Vagina (tissue), 2 donors: Measurements from ENCODE around the gene GTF2H2C. TPM values are rescaled to one million over a fixed set of nuclear protein-coding genes. Genes with fewer than 3 reads are reported as not detected.
"Not testable (repeated sequence)": the region's sequence is repeated elsewhere in the genome, so short reads cannot be mapped to it uniquely, and the experiment has no call there.

ENCODE experiments used
- DNase-seq, 2 donors: peaks; one replicate each; pipeline ENCODE4 v3.0.0-alpha.2; 2017; ENCODE audit errors: extremely low spot score in 2 of 2
- H3K27ac ChIP-seq: fragments of 200-600 bp; sonication (generic); one replicate; pipeline ENCODE4 v1.5.1; 2019
- H3K27me3 ChIP-seq: fragments of 200-600 bp; sonication (generic); one replicate; pipeline ENCODE4 v1.5.1; 2019
- H3K36me3 ChIP-seq, 2 donors: fragments of 200-600 bp; sonication (generic); one replicate each; pipeline ENCODE4 v1.5.1; 2017 to 2019
- H3K4me1 ChIP-seq: fragments of 200-600 bp; sonication (generic); one replicate; pipeline ENCODE4 v1.5.1; 2019
- H3K4me3 ChIP-seq, 2 donors: fragments of 200-600 bp; sonication (generic); 1 replicate in 1 of 2; 2 replicates in 1 of 2; pipeline ENCODE4 v1.5.1; 2016 to 2019
- H3K9me3 ChIP-seq: fragments of 200-600 bp; sonication (generic); one replicate; pipeline ENCODE4 v1.5.1; 2019
- POLR2A ChIP-seq, 2 donors: fragments of 450-650 bp; IDR thresholded peaks; one replicate each; pipeline ENCODE4 v1.6.1; 2017; ENCODE audit warnings: antibody characterized with exemption in 2 of 2, mild to moderate bottlenecking in 2 of 2, moderate library complexity in 2 of 2
- POLR2AphosphoS5 ChIP-seq, 2 donors: sonication (generic); formaldehyde crosslinking; IDR thresholded peaks; one replicate each; pipeline ENCODE4 v1.9.0; 2017; ENCODE audit warnings: antibody characterized with exemption in 2 of 2, mild to moderate bottlenecking in 2 of 2, low read depth in 1 of 2; ENCODE audit not compliant: insufficient read depth in 1 of 2
- intact Hi-C: fragments of 100-400 bp; cut with DNase I; formaldehyde crosslinking; loops from one replicate; pipeline ENCODE4 v1.15.1; 2023
- total RNA-seq: library from RNA; depleted of rRNA; stranded (reverse); fragments of >200 nt; gene quantifications from one replicate; pipeline ENCODE4 v1.2.3, GENCODE V29; 2016
- TF ChIP-seq, protein P1 (sequence below), 3 experiments: fragments of 450-650 bp in 2 of 3; fragments of 200-600 bp in 1 of 3; sonication (generic) in 1 of 3; IDR thresholded peaks; one replicate each; pipeline ENCODE4 v1.5.1; 2017 to 2019; ENCODE audit warnings: antibody characterized with exemption in 3 of 3, mild to moderate bottlenecking in 2 of 3, moderate library complexity in 2 of 3

The GTF2H2C gene
- total RNA-seq = 22.8 TPM

DNA sequence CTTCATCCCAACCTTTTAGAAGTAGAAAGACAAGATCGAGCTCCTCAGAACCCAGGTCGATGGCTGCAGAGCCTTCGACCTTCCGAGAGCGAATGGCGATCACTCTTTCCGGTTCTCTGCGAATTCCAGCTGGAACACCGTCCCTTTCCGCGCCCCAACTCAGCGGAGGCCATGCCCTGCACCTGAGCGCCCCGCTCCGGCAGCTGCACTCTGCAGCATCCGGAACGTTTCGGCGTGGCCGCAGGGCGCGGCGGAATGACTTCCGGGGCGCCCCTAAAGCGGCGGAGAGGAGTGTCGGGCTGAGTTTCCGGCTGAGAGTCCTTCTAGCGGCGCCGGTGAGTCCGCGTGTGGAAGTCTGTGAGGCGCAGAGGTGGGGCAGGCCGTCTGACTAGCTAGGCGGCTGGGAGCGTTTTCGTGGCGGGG, at the start of gene GTF2H2C:
Gene GTF2H2C, plus strand, starts transcription at position 284 of the 423 bp plus-strand sequence. CDS start 4,942 bp downstream, outside the sequence.
- H3K9me3 ChIP-seq, H3K4me1 ChIP-seq, H3K36me3 ChIP-seq, intact Hi-C loops, H3K27me3 ChIP-seq: not testable (repeated sequence)
- TF ChIP-seq, protein P1, sequence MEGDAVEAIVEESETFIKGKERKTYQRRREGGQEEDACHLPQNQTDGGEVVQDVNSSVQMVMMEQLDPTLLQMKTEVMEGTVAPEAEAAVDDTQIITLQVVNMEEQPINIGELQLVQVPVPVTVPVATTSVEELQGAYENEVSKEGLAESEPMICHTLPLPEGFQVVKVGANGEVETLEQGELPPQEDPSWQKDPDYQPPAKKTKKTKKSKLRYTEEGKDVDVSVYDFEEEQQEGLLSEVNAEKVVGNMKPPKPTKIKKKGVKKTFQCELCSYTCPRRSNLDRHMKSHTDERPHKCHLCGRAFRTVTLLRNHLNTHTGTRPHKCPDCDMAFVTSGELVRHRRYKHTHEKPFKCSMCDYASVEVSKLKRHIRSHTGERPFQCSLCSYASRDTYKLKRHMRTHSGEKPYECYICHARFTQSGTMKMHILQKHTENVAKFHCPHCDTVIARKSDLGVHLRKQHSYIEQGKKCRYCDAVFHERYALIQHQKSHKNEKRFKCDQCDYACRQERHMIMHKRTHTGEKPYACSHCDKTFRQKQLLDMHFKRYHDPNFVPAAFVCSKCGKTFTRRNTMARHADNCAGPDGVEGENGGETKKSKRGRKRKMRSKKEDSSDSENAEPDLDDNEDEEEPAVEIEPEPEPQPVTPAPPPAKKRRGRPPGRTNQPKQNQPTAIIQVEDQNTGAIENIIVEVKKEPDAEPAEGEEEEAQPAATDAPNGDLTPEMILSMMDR (IDR thresholded peaks at IDR 0.05) = peak in 1 of 3 experiments; percentile 33
- peak in 1 of 2 donors; percentile 19 for DNase-seq
- Histone ChIP-seq H3K4me3 (peak within 1 kb of the TSS; percentile 44 to 46), H3K27ac (peak within 1 kb of the TSS; percentile 44)

DNA sequence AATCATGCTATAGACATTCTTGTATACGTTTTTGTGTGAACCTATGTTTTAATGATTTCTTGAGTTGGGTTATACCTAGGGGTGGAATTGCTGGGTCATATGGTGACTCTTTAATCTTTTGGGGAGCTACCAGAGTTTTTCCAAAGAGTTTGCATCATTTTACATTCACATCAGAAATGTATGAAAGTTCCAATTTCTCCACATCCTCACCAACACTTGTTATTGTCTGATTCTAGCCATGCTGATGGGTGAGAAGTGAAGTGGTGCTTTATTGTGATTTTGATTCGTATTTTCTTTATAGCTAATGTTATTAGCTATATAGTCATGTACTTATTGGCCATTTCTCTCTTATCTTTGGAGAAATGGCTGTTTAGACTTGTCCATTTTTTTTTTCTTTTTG, 49.3 kb upstream of the GTF2H2C start:
- Histone ChIP-seq H3K4me1 (no peaks in the 10 kb centered on the region), H3K4me3 (no peak overlapping the region), H3K27me3 (no peaks in the 10 kb centered on the region), H3K9me3 (no peaks in the 10 kb centered on the region), H3K36me3 (no peaks in the 10 kb centered on the region), H3K27ac (no peak overlapping the region)
- DNase-seq = no peak
- no peak for TF ChIP-seq POLR2A (IDR thresholded peaks at IDR 0.05)
- TF ChIP-seq, protein P1 (IDR thresholded peaks at IDR 0.05) = no peak
- TF ChIP-seq POLR2AphosphoS5 (IDR thresholded peaks at IDR 0.05; ENCODE audit: insufficient read depth in 1 of 2, low read depth in 1 of 2) = no peak
- intact Hi-C loops = no loop called here

DNA sequence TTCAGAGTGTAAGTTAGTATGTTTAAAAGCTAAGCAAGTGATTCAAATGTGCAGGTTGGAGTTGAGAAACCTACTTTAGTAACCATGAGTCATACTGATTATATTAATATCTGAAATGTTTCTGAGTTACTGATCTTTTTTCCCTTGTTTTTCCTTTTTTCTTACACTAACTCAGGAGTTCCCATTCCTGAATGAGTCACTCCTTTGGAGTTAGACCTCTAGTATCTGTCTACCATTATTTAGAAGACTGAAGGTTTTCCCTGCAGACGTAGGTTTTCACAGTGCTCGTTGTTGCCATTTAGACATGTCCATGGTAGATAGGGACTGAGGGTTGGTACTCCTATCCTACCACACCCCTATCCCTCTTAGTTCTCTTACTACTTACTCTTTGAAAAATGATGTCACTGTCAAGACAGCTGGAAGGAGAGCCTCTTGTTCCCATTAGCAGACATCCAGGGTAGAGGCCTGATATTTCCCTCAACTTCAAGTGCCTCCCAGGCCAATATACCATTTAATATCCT, 47.2 kb upstream of the GTF2H2C start:
- Histone ChIP-seq H3K4me3 (no peak overlapping the region), H3K36me3 (no peaks in the 10 kb centered on the region), H3K27me3 (no peaks in the 10 kb centered on the region), H3K9me3 (no peaks in the 10 kb centered on the region), H3K27ac (no peak overlapping the region), H3K4me1 (peaks cover 9% of the 10 kb centered on the region)
- intact Hi-C loops = no loop called here
- TF ChIP-seq POLR2AphosphoS5 (IDR thresholded peaks at IDR 0.05; ENCODE audit: insufficient read depth in 1 of 2, low read depth in 1 of 2) = peak in 1 of 2 donors; percentile 23
- TF ChIP-seq, protein P1 (IDR thresholded peaks at IDR 0.05) = no peak
- TF ChIP-seq POLR2A (IDR thresholded peaks at IDR 0.05) = no peak
- no peak for DNase-seq

DNA sequence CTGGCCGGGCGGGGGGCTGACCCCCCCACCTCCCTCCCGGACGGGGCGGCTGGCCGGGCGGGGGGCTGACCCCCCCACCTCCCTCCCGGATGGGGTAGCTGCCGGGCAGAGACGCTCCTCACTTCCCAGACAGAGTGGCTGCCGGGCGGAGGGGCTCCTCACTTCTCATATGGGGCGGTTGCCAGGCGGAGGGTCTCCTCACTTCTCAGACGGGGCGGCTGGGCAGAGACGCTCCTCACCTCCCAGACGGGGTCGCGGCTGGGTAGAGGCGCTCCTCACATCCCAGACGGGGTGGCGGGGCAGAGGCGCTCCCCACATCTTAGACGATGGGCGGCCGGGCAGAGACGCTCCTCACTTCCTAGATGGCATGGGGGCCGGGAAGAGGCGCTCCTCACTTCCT, 44.4 kb upstream of the GTF2H2C start:
- not testable (repeated sequence) for DNase-seq

DNA sequence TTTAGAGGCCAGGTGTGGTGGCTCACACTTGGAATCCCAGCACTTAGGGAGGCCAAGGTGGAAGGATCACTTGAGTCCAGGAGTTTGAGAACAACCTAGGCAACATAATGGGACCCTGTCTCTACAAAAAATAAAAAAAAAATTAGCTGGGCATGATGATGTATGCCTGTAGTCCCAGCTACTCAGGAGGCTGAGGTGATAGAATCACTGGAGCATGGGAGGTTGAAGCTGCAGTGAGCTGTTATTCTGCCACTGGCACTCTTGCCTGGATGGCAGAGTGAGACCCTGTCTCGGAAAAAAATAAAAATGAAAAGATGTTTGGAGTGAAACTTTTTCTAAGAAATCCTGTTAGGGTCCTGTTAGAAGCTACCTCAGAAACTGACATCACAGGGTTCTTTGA, 43.2 kb upstream of the GTF2H2C start:
- TF ChIP-seq POLR2A (IDR thresholded peaks at IDR 0.05) (no peak), POLR2AphosphoS5 (IDR thresholded peaks at IDR 0.05; ENCODE audit: insufficient read depth in 1 of 2, low read depth in 1 of 2) (no peak)
- TF ChIP-seq, protein P1 (IDR thresholded peaks at IDR 0.05) = no peak

More for the DNA sequence above, 44.4 kb upstream of the GTF2H2C start:
- H3K4me1 ChIP-seq = peaks cover 21% of the 10 kb centered on the region
- H3K36me3 ChIP-seq, H3K9me3 ChIP-seq, H3K27me3 ChIP-seq, H3K27ac ChIP-seq, H3K4me3 ChIP-seq, intact Hi-C loops: not testable (repeated sequence)

More for the DNA sequence above, 43.2 kb upstream of the GTF2H2C start:
- H3K27me3 ChIP-seq = no peaks in the 10 kb centered on the region
- intact Hi-C loops = no loop called here
- H3K4me3 ChIP-seq = no peak overlapping the region
- no peaks in the 10 kb centered on the region for H3K36me3 ChIP-seq
- no peak overlapping the region for H3K27ac ChIP-seq
- no peaks in the 10 kb centered on the region for H3K9me3 ChIP-seq
- peaks cover 27% of the 10 kb centered on the region for H3K4me1 ChIP-seq
- DNase-seq = no peak
